MCF 10A (cell line): Measurements from ENCODE around the gene UBE2N. TPM values are rescaled to one million over a fixed set of nuclear protein-coding genes. Genes with fewer than 3 reads are reported as not detected.

Source experiments
- BruUV-seq: library from RNA; stranded (reverse); fragments of 400-500 nt; replicated peaks from 2 replicates; lab custom pipeline; 2021; lab: Mats Ljungman, UMichigan
- CTCF ChIA-PET: fragments of 300-600 bp; sonication (Branson Sonifier 250); formaldehyde crosslinking; extraction: SDS; loops from one replicate; lab custom pipeline; 2021; ENCODE audit warnings: antibody characterized with exemption, inconsistent platforms; lab: Yijun Ruan, JAX
- POLR2A ChIA-PET: fragments of 300-600, 350-650 bp; sonication (Branson Sonifier 250); formaldehyde crosslinking; extraction: SDS; loops from one replicate; lab custom pipeline; 2020; ENCODE audit warnings: antibody characterized with exemption, inconsistent platforms; lab: Yijun Ruan, JAX
- DNase-seq: peaks from one replicate; pipeline ENCODE4 v3.0.0-alpha.2; 2018; ENCODE audit not compliant: unreplicated experiment
- H3K27ac Mint-ChIP-seq: one replicate; pipeline ENCODE4 v1.8.0; 2022; ENCODE audit warnings: mild to moderate bottlenecking, low read depth, mixed read lengths; ENCODE audit not compliant: unreplicated experiment
- H3K27me3 Mint-ChIP-seq: one replicate; pipeline ENCODE4 v1.8.0; 2022; ENCODE audit warnings: mixed read lengths; ENCODE audit not compliant: insufficient read depth, unreplicated experiment
- H3K36me3 Mint-ChIP-seq: one replicate; pipeline ENCODE4 v1.8.0; 2022; ENCODE audit warnings: mild to moderate bottlenecking, moderate library complexity, mixed read lengths; ENCODE audit not compliant: insufficient read depth, unreplicated experiment
- H3K4me1 Mint-ChIP-seq: one replicate; pipeline ENCODE4 v1.8.0; 2022; ENCODE audit warnings: mixed read lengths; ENCODE audit not compliant: insufficient read depth, unreplicated experiment
- H3K4me3 Mint-ChIP-seq: one replicate; pipeline ENCODE4 v1.8.0; 2022; ENCODE audit warnings: mild to moderate bottlenecking, moderate library complexity, mixed read lengths; ENCODE audit not compliant: unreplicated experiment
- H3K9me3 Mint-ChIP-seq: one replicate; pipeline ENCODE4 v1.8.0; 2022; ENCODE audit warnings: mixed read lengths; ENCODE audit not compliant: unreplicated experiment
- CTCF ChIP-seq: fragments of 200-600 bp; IDR thresholded peaks from one replicate; pipeline ENCODE4 v1.8.0; 2022; ENCODE audit warnings: antibody characterized with exemption, mild to moderate bottlenecking; ENCODE audit not compliant: unreplicated experiment
- intact Hi-C: fragments of 100-400 bp; cut with micrococcal nuclease; formaldehyde crosslinking; loops from 2 replicates; pipeline ENCODE4 v1.14.1; 2022
- total RNA-seq: library from RNA; stranded (reverse); gene quantifications from 2 replicates; pipeline ENCODE4 v1.2.3, GENCODE V29; 2022

Gene UBE2N
- total RNA-seq, 1 experiment from 2014 or later, result 144 TPM

- intact Hi-C loops, result no loop called here
- POLR2A ChIA-PET, result interaction anchor here (1.0 to 2.0 kb wide), 7 partner anchors 17 to 35 kb away, joined by 3 to 17 read pairs (median 4); partner anchors contain the start of gene UBE2N
Observed at GRCh38 chr12:93467351-93468007, 25.7 kb upstream of the UBE2N start, which contains the start of gene MRPL42. Gene MRPL42 (plus strand): TSS chr12:93467514. CDS start chr12:93469286, 1,772 bp downstream.

DNA sequence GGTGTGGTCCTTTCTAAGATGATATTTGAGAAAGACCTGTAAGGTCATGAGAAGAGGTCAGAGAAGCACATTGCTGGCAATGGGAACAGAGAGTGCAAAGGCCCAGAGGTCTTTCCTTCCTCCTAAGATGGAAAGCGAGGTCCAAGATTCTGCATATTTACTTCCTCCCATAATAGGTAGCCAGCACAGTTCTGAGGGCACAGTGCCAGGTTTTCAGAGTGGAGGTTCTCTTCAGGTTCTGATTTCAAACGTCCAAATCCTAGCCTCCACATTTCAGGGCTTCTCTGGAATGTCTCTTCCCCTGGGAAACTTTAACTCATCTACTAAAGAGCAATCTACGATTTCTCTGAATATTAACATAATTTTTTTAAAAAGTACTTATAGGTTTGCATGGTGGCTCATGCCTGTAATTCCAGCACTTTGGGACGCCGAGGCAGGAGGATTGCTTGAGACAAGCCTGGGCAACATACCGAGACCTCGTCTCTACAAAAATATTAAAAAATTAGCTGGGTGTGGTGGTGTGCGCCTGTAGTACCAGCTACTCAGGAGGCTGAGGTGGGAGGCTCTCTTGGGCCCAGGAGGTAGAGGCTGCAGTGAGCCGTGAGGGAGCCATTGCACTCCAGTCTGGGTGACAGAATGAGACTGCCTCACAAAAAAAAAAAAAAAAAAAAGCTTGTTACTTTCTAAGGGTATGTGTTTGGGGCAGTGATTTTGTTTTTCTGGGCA is 25.0 kb upstream of the UBE2N start:
- DNase-seq, result no peak
- peaks cover 14% of the 10 kb centered on the region for H3K36me3 Mint-ChIP-seq
- peaks cover 24% of the 10 kb centered on the region for H3K4me1 Mint-ChIP-seq
- ChIA-PET POLR2A (interaction anchor here (1.2 to 2.0 kb wide), 5 partner anchors 17 to 34 kb away, joined by 3 to 17 read pairs (median 8); partner anchors contain the start of gene UBE2N), CTCF (interaction anchor here (0.6 to 2.0 kb wide), 9 partner anchors 11 to 1962 kb away, joined by 3 to 9 read pairs (median 4); no protein-coding TSS in a partner anchor)
- TF ChIP-seq CTCF, result no peak
- H3K9me3 Mint-ChIP-seq, result no peaks in the 10 kb centered on the region
- intact Hi-C loops, result no loop called here
- no TSS peak for BruUV-seq
- peak overlapping the region; percentile 91 for H3K4me3 Mint-ChIP-seq
- H3K27ac Mint-ChIP-seq, result peak overlapping the region; percentile 92
- no peaks in the 10 kb centered on the region for H3K27me3 Mint-ChIP-seq

More at GRCh38 chr12:93467351-93468007, 25.7 kb upstream of the UBE2N start, which contains the start of gene MRPL42:
- CTCF ChIA-PET, result interaction anchor here (0.6 to 2.0 kb wide), 13 partner anchors 11 to 1961 kb away, joined by 3 to 9 read pairs (median 3); no protein-coding TSS in a partner anchor
- peak; percentile 91 for DNase-seq
- Mint-ChIP-seq H3K27me3 (no peaks in the 10 kb centered on the region), H3K4me1 (peaks cover 24% of the 10 kb centered on the region), H3K27ac (peak within 1 kb of the TSS; percentile 92), H3K9me3 (no peaks in the 10 kb centered on the region), H3K36me3 (peaks cover 14% of the 10 kb centered on the region), H3K4me3 (peak within 1 kb of the TSS; percentile 91)
- peak; percentile 67 for TF ChIP-seq CTCF
- TSS peak; percentile 58 for BruUV-seq

DNA sequence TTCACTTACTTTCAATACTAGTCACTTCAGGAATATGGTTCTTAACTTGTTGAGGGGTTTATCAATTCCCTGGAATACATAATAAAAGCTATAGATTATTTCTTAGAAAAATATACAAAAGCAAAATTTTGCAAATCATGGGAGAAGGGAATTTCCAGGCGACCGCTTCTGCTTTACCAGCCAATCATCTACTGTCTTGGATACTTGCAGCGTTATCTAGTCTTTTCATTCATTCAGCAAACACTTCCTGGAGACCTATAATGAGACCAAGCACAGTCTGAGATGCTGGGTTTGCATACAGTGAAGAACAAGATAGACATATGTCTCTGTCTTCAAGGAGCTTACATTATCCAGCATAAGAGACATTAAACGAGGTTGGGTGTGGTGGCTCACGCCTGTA is 24.1 kb upstream of the UBE2N start:
- no peak overlapping the region for H3K4me3 Mint-ChIP-seq
- CTCF ChIA-PET, result no interaction called here
- H3K9me3 Mint-ChIP-seq, result no peaks in the 10 kb centered on the region
- H3K36me3 Mint-ChIP-seq, result peaks cover 6% of the 10 kb centered on the region
- BruUV-seq, result no TSS peak
- POLR2A ChIA-PET, result interaction anchor here (1.6 kb wide), 1 partner anchor 24 kb away, joined by 3 read pairs; the partner anchor contains the start of gene UBE2N
- H3K27me3 Mint-ChIP-seq, result no peaks in the 10 kb centered on the region
- no peak for TF ChIP-seq CTCF
- intact Hi-C loops, result no loop called here
- H3K4me1 Mint-ChIP-seq, result peaks cover 24% of the 10 kb centered on the region
- DNase-seq, result no peak
- H3K27ac Mint-ChIP-seq, result no peak overlapping the region

- no peaks in the 10 kb centered on the region for H3K36me3 Mint-ChIP-seq
- H3K27me3 Mint-ChIP-seq, result no peaks in the 10 kb centered on the region
- no peak overlapping the region for H3K27ac Mint-ChIP-seq
- intact Hi-C loops, result no loop called here
- TF ChIP-seq CTCF, result no peak
- ChIA-PET POLR2A (interaction anchor here (0.9 kb wide), 1 partner anchor 15 kb away, joined by 3 read pairs; no protein-coding TSS in a partner anchor), CTCF (interaction anchor here (0.6 kb wide), 1 partner anchor 33 kb away, joined by 3 read pairs; no protein-coding TSS in a partner anchor)
- BruUV-seq, result no TSS peak
- peak; percentile 72 for DNase-seq
- H3K4me3 Mint-ChIP-seq, result no peak overlapping the region
- no peaks in the 10 kb centered on the region for H3K4me1 Mint-ChIP-seq
- no peaks in the 10 kb centered on the region for H3K9me3 Mint-ChIP-seq
Observed at GRCh38 chr12:93461503-93461902, 19.8 kb upstream of the UBE2N start.
